HCT116 (cell line): ENCODE results near the gene ISL2. TPM values are rescaled to one million over a fixed set of nuclear protein-coding genes. Genes with fewer than 3 reads are reported as not detected.

ENCODE experiments used
- ATAC-seq: fragments of 200-7000 bp; cut with Tn5 transposase; 2 replicates; pipeline ENCODE4 v1.9.1; 2020; ENCODE audit warnings: mild to moderate bottlenecking, moderate library complexity
- BruUV-seq: library from RNA; stranded (reverse); fragments of 400-500 nt; replicated peaks from 2 replicates; lab custom pipeline; 2021; lab: Mats Ljungman, UMichigan
- CTCF ChIA-PET: fragments of 300-600 bp; sonication (Branson Sonifier 250); formaldehyde crosslinking; loops from one replicate; lab custom pipeline; 2021; ENCODE audit warnings: antibody characterized with exemption; lab: Charles Lee
- POLR2A ChIA-PET: fragments of 300-600, 350-600 bp; sonication (Branson Sonifier 250); formaldehyde crosslinking; loops from one replicate; lab custom pipeline; 2021; ENCODE audit warnings: antibody characterized with exemption; lab: Charles Lee
- RAD21 ChIA-PET, 2 experiments: fragments of 300-600 bp; sonication (Branson Sonifier 250); formaldehyde crosslinking; loops; one replicate each; lab custom pipeline; 2023; ENCODE audit warnings: low total read pairs in 2 of 2; ENCODE audit not compliant: uncharacterized antibody in 2 of 2, unreplicated experiment in 2 of 2, low non-redundant PET in 1 of 2; lab: Charles Lee
- DNase-seq: peaks from one replicate; pipeline ENCODE4 v3.0.0-alpha.2; 2010; ENCODE audit warnings: low read depth, low spot score
- H2AFZ ChIP-seq: fragments of 200-600 bp; shearing (Covaris generic), sonication (generic); 2 replicates; pipeline ENCODE4 v1.6.1; 2017; ENCODE audit warnings: low read depth, mixed run types, mixed read lengths, antibody characterized with exemption, low read length; ENCODE audit not compliant: poor library complexity, severe bottlenecking
- H3K27ac ChIP-seq: 2 replicates; pipeline ENCODE4 v1.5.1; 2012; ENCODE audit warnings: low read depth, low read length
- H3K27me3 ChIP-seq: fragments of 200-600 bp; sonication (generic); 2 replicates; pipeline ENCODE4 v1.6.1; 2016; ENCODE audit warnings: mixed run types, low read length, mixed read lengths; ENCODE audit not compliant: insufficient read depth
- H3K36me3 ChIP-seq, 2 experiments: fragments of 200-500 bp in 1 of 2; fragments of 200-600 bp in 1 of 2; sonication (Bioruptor generic) in 1 of 2; sonication (generic) in 1 of 2; 2 replicates each; pipeline versions ENCODE4 v1.5.1 to v1.6.1; 2014 to 2016; ENCODE audit warnings: low read length in 2 of 2, inconsistent platforms in 1 of 2, mixed read lengths in 1 of 2, mixed run types in 1 of 2; ENCODE audit not compliant: insufficient read depth in 2 of 2, control insufficient read depth in 1 of 2
- H3K4me1 ChIP-seq, 2 experiments: fragments of 200-600 bp in 1 of 2; sonication (generic) in 1 of 2; 2 replicates each; pipeline versions ENCODE4 v1.5.1 to v1.6.1; 2012 to 2017; ENCODE audit warnings: low read length in 2 of 2, inconsistent platforms in 1 of 2, mild to moderate bottlenecking in 1 of 2, mixed read lengths in 1 of 2, mixed run types in 1 of 2, moderate library complexity in 1 of 2; ENCODE audit not compliant: insufficient read depth in 2 of 2, control insufficient read depth in 1 of 2
- H3K4me2 ChIP-seq: fragments of 200-600 bp; sonication (generic); 2 replicates; pipeline ENCODE4 v1.6.1; 2017; ENCODE audit warnings: mixed run types, low read length, mixed read lengths
- H3K4me3 ChIP-seq, 2 experiments: fragments of 200-600 bp in 1 of 2; sonication (generic) in 1 of 2; replicated peaks in 1 of 2; 2 replicates each; pipeline ENCODE4 v1.5.1; 2011 to 2016; ENCODE audit warnings: low read length in 2 of 2, control low read depth in 1 of 2, low read depth in 1 of 2, mild to moderate bottlenecking in 1 of 2, mixed read lengths in 1 of 2, mixed run types in 1 of 2
- H3K79me2 ChIP-seq: fragments of 200-600 bp; sonication (generic); 2 replicates; pipeline ENCODE4 v1.6.1; 2017; ENCODE audit warnings: mild to moderate bottlenecking, mixed run types, low read length, moderate library complexity, mixed read lengths; ENCODE audit not compliant: insufficient read depth
- H3K9ac ChIP-seq: fragments of 200-600 bp; sonication (generic); 2 replicates; pipeline ENCODE4 v1.6.1; 2016; ENCODE audit warnings: low read length, mixed read lengths
- H3K9me2 ChIP-seq: fragments of 200-600 bp; sonication (generic), shearing (Covaris generic); 2 replicates; pipeline ENCODE4 v1.6.1; 2017; ENCODE audit warnings: mixed run types, mild to moderate bottlenecking, moderate library complexity; ENCODE audit not compliant: insufficient read depth
- H3K9me3 ChIP-seq, 2 experiments: fragments of 200-500 bp in 1 of 2; fragments of 200-600 bp in 1 of 2; sonication (Bioruptor generic) in 1 of 2; sonication (generic) in 1 of 2; 2 replicates each; pipeline ENCODE4 v1.6.1; 2014 to 2017; ENCODE audit warnings: low read length in 2 of 2, mixed read lengths in 2 of 2, inconsistent platforms in 1 of 2, low read depth in 1 of 2, mild to moderate bottlenecking in 1 of 2, mixed run types in 1 of 2, moderate library complexity in 1 of 2; ENCODE audit not compliant: control insufficient read depth in 1 of 2, insufficient read depth in 1 of 2
- H4K20me1 ChIP-seq: fragments of 200-600 bp; sonication (generic), shearing (Covaris generic); 2 replicates; pipeline ENCODE4 v1.6.1; 2017; ENCODE audit warnings: mixed run types, mild to moderate bottlenecking, moderate library complexity; ENCODE audit not compliant: insufficient read depth
- CBX3 ChIP-seq: IDR thresholded peaks from 2 replicates; pipeline ENCODE4 v1.6.1; 2012; ENCODE audit warnings: low read depth
- EGR1 ChIP-seq: IDR thresholded peaks from 2 replicates; pipeline ENCODE4 v1.6.1; 2012; ENCODE audit warnings: low read depth
- FOSL1 ChIP-seq: IDR thresholded peaks from 2 replicates; pipeline ENCODE4 v1.6.1; 2012; ENCODE audit warnings: low read depth
- POLR2A ChIP-seq: IDR thresholded peaks from 2 replicates; pipeline ENCODE4 v1.7.0; 2011; ENCODE audit warnings: borderline replicate concordance; ENCODE audit not compliant: insufficient read depth, insufficient read length; ENCODE audit errors: extremely low read depth
- POLR2AphosphoS5 ChIP-seq: IDR thresholded peaks from 2 replicates; pipeline ENCODE4 v1.6.1; 2011; ENCODE audit warnings: mild to moderate bottlenecking, low read depth, low read length, moderate library complexity
- REST ChIP-seq: IDR thresholded peaks from 2 replicates; pipeline ENCODE4 v1.6.1; 2012; ENCODE audit warnings: low read depth
- SP1 ChIP-seq: IDR thresholded peaks from 2 replicates; pipeline ENCODE4 v1.6.1; 2012; ENCODE audit warnings: low read depth
- YY1 ChIP-seq: IDR thresholded peaks from 2 replicates; pipeline ENCODE4 v1.6.1; 2011; ENCODE audit warnings: low read length, low read depth, moderate library complexity, mild to moderate bottlenecking; ENCODE audit not compliant: insufficient replicate concordance; ENCODE audit errors: extremely low read depth
- intact Hi-C: fragments of 100-400 bp; cut with micrococcal nuclease; formaldehyde crosslinking; loops from 2 replicates; pipeline ENCODE4 v1.10.0; 2022
- total RNA-seq: library from RNA; stranded (reverse); gene quantifications from one replicate; pipeline ENCODE4 v1.2.1, GENCODE V29; 2021; ENCODE audit not compliant: unreplicated experiment
- TF ChIP-seq, protein P1 (sequence below): IDR thresholded peaks from 2 replicates; pipeline ENCODE4 v1.6.1; 2012

ISL2 gene
- total RNA-seq, 1 experiment from 2014 or later = 11.6 TPM

DNA sequence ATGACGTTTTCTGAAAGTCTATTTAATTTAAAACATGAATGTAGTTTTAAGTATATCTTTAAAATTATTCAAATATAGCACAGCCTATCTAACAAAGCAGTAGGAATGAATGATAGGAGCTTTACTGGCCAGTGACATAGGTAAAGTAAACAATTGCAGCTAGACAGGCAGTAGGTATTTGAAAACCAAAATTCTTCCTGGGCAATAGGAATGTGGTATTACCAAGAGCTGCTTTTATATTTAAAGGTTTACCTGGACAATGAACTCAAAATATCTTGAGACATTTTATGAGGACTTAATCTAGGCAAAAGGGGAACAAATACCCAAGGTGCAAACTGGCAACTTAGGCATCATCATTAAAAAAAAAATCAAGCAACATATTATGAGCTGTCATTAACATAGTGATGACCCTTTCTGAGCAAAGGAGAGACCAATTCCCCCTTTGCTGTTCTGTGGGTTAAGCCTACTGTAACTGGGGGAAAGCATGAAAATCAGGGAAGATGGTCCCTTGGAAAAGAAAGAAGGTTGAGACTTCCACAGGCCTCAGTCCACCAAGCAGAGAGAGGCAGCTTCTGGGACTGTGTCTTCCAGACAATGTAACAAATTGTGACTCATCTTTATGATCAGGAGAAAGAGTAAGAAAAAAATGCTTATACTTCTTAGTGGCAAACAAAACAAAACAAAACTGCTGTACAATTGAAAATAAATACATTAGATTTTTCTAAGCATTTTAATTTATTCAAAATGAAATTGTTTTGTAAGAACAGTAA lies 12.9 kb downstream of the ISL2 start:
- no peak for DNase-seq
- ChIA-PET CTCF (interaction anchor here (1.3 kb wide), 1 partner anchor 164 kb away, joined by 3 read pairs; no protein-coding TSS in a partner anchor), RAD21 (interaction anchor here in 1 of 2 experiments (0.7 kb wide), 1 partner anchor 164 kb away, joined by 4 read pairs; no protein-coding TSS in a partner anchor), POLR2A (interaction anchor here (6.6 kb wide), 1 partner anchor 13 kb away, joined by 39 read pairs; the partner anchor contains the start of gene ISL2)
- no peak overlapping the region for H2AFZ ChIP-seq
- no peaks in the 10 kb centered on the region for H3K79me2 ChIP-seq
- intact Hi-C loops = no loop called here
- H3K4me3 ChIP-seq = no peak overlapping the region
- no TSS peak for BruUV-seq
- ATAC-seq = no peak
- H3K27ac ChIP-seq = no peak overlapping the region
- H3K4me2 ChIP-seq = no peak overlapping the region
- no peak overlapping the region for H3K9ac ChIP-seq
- H3K27me3 ChIP-seq = no peaks in the 10 kb centered on the region
- H3K4me1 ChIP-seq = peaks cover 5 to 11% of the 10 kb centered on the region in 2 experiments; a peak in 2 of 4 replicates
- H3K9me3 ChIP-seq = no peaks in the 10 kb centered on the region
- TF ChIP-seq POLR2AphosphoS5 (no peak), EGR1 (no peak), FOSL1 (no peak), YY1 (no peak), REST (no peak), POLR2A (no peak), CBX3 (no peak), SP1 (no peak)
- TF ChIP-seq, protein P1, sequence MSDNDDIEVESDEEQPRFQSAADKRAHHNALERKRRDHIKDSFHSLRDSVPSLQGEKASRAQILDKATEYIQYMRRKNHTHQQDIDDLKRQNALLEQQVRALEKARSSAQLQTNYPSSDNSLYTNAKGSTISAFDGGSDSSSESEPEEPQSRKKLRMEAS = no peak
- H3K36me3 ChIP-seq = no peaks in the 10 kb centered on the region
- no peaks in the 10 kb centered on the region for H3K9me2 ChIP-seq
- H4K20me1 ChIP-seq = no peaks in the 10 kb centered on the region
